Measurements from ENCODE around the gene HECW1.

- TF ChIP-seq CTCF (IDR thresholded peaks at IDR 0.05; ENCODE audit: control extremely low read depth in 1 of 3, insufficient read depth in 1 of 3, low read depth in 1 of 3, low read length in 3 of 3), result no peak
- no peak for TF ChIP-seq ATF3 (IDR thresholded peaks at IDR 0.05; ENCODE audit: insufficient read depth, low read depth, low read length)
- TF ChIP-seq POLR2AphosphoS5 (IDR thresholded peaks at IDR 0.05; ENCODE audit: low read depth, low read length), result no peak
- no peak for TF ChIP-seq MAX (IDR thresholded peaks at IDR 0.05)
- TF ChIP-seq USF2 (IDR thresholded peaks at IDR 0.05; ENCODE audit: low read length), result no peak
- TF ChIP-seq JUND (IDR thresholded peaks at IDR 0.05; ENCODE audit: low read length), result no peak
- TF ChIP-seq EZH2 (IDR thresholded peaks at IDR 0.05; ENCODE audit: low read depth, low read length, severe bottlenecking), result no peak
Measured at GRCh38 chr7:43300121-43300520, 187.7 kb downstream of the HECW1 start.

Measured in H1 (cell line).